ENCODE results near the gene GAB2. TPM values are rescaled to one million over a fixed set of nuclear protein-coding genes. Genes with fewer than 3 reads are reported as not detected.
A peak's percentile ranks its signal among the peaks of the same experiment; 100 is the strongest.

The GAB2 gene
- total and polyA plus RNA-seq, 2 of the 13 experiments (the other 11 are each of a cell fraction or from before 2014, with no cell fraction given): 4.1 to 8.6 TPM

GRCh38 chr11:78379039-78379670 is 38.5 kb downstream of the GAB2 start:
- H4K20me1 ChIP-seq (ENCODE audit: insufficient read depth, low read length): no peaks in the 10 kb centered on the region
- H3K27ac ChIP-seq (ENCODE audit: extremely low read length, insufficient read depth, low read length): no peak overlapping the region
- ChIA-PET CTCF (ENCODE audit: low intra/inter-chr PET ratio, low total read pairs) (no interaction called here), POLR2A (no interaction called here)
- H3K79me2 ChIP-seq (ENCODE audit: insufficient read depth, low read length): no peaks in the 10 kb centered on the region
- H3K4me3 ChIP-seq (replicated peaks in 1 of 3; ENCODE audit: insufficient read depth in 1 of 3, low read depth in 2 of 3, low read length in 3 of 3): no peak overlapping the region
- H2AFZ ChIP-seq (ENCODE audit: low read length): no peak overlapping the region
- peaks cover 14% of the 10 kb centered on the region for H3K4me1 ChIP-seq (ENCODE audit: insufficient read depth, low read length)
- H3K36me3 ChIP-seq (replicated peaks in 1 of 2; ENCODE audit: control insufficient read depth in 1 of 2, insufficient read depth in 2 of 2, low read length in 2 of 2): no peaks in the 10 kb centered on the region
- no peak overlapping the region for H3K4me2 ChIP-seq (ENCODE audit: low read depth, low read length)
- in situ Hi-C loops (cut with HindIII; ENCODE audit: extremely low pct_ligation_motif_present, low pct_unique_long_range_greater_than_20kb): no loop called here
- H3K9ac ChIP-seq (ENCODE audit: insufficient read depth, low read depth, low read length): no peak overlapping the region
- FAIRE-seq (no peak), DNase-seq (ENCODE audit: low spot score) (no peak), ATAC-seq (no peak)
- 91% methylated on average over 3 of the region's 3 CpGs for WGBS (ENCODE audit: low lambda C conversion rate)
- BruUV-seq (replicated peaks): no TSS peak
- H3K27me3 ChIP-seq (ENCODE audit: control insufficient read depth in 1 of 2, insufficient read depth in 2 of 2, low read length in 2 of 2): no peaks in the 10 kb centered on the region
- intact Hi-C loops (cut with micrococcal nuclease; ENCODE audit: unreplicated experiment): no loop called here
- H3K9me3 ChIP-seq (ENCODE audit: low read length): no peaks in the 10 kb centered on the region
- TF ChIP-seq ZNF230 (CRISPR knock-in tag; IDR thresholded peaks at IDR 0.05) (no peak), MAFK (conservative IDR thresholded peaks at IDR 0.05 in 1 of 2, IDR thresholded peaks at IDR 0.05 in 1 of 2; ENCODE audit: low read length in 2 of 2) (peak; percentile 34 to 58; a peak in 2 of 4 replicates)

DNA sequence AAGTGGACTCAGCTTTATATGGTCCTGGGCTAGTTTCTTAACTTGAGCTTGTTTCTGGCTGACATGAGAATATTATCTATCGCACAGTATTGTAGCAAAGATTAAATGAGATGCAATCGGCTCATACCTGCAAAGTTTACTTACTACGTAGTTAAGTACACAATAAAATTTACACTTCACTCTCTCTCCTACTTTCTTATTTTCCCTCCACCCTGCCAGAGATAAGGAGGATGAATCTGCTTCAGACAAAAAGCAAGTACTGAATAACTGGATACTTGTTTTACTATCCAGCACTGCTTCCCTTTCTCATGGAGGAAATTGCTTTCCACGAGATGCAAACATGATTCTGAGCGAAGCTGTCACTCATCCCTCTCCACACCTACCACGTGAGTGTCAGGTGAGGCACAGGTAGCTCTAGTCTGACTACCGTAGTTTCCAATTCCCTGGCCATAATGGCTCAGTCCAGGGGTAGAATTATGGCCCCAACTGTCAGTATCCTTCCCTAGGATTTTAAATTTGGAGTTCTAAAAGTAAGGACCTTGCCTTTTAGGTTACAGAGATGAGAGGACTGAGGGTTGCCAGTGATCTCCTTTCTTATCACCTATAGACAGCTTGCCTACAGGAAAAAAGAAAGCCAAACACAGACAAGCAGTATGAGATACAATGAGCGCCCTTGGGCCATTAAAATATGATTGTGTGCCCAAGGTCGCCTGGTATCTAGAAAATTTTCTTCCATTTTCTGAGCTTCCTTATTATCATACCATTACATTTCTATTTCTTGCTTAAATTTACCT is 39.8 kb downstream of the GAB2 start:
- TF ChIP-seq POLR2AphosphoS5 (IDR thresholded peaks at IDR 0.05; ENCODE audit: low read depth, low read length) (no peak), KAT2B (IDR thresholded peaks at IDR 0.05; ENCODE audit: borderline replicate concordance, low read depth, low read length) (no peak), ZNF281 (CRISPR knock-in tag; IDR thresholded peaks at IDR 0.05; ENCODE audit: borderline replicate concordance) (no peak), ZNF749 (CRISPR knock-in tag; IDR thresholded peaks at IDR 0.05; ENCODE audit: borderline replicate concordance) (no peak), NFKB2 (CRISPR knock-in tag; IDR thresholded peaks at IDR 0.05; ENCODE audit: borderline replicate concordance) (no peak)
- H3K4me2 ChIP-seq (ENCODE audit: low read depth, low read length): no peak overlapping the region
- ATAC-seq (no peak), DNase-seq (ENCODE audit: low spot score) (no peak), FAIRE-seq (no peak)
- CTCF ChIA-PET (ENCODE audit: low intra/inter-chr PET ratio, low total read pairs): no interaction called here
- H3K9me3 ChIP-seq (ENCODE audit: low read length): no peaks in the 10 kb centered on the region
- H3K4me3 ChIP-seq (replicated peaks in 1 of 3; ENCODE audit: insufficient read depth in 1 of 3, low read depth in 2 of 3, low read length in 3 of 3): no peak overlapping the region
- H2AFZ ChIP-seq (ENCODE audit: low read length): no peak overlapping the region
- in situ Hi-C loops (cut with HindIII; ENCODE audit: extremely low pct_ligation_motif_present, low pct_unique_long_range_greater_than_20kb) (no loop called here), intact Hi-C loops (cut with micrococcal nuclease; ENCODE audit: unreplicated experiment) (no loop called here)
- H3K9ac ChIP-seq (ENCODE audit: insufficient read depth, low read depth, low read length): no peak overlapping the region
- H3K36me3 ChIP-seq (replicated peaks in 1 of 2; ENCODE audit: control insufficient read depth in 1 of 2, insufficient read depth in 2 of 2, low read length in 2 of 2): no peaks in the 10 kb centered on the region
- peaks cover 14% of the 10 kb centered on the region for H3K4me1 ChIP-seq (ENCODE audit: insufficient read depth, low read length)
- no peaks in the 10 kb centered on the region for H3K79me2 ChIP-seq (ENCODE audit: insufficient read depth, low read length)
- BruUV-seq (replicated peaks): no TSS peak
- no peak overlapping the region for H3K27ac ChIP-seq (ENCODE audit: extremely low read length, insufficient read depth, low read length)
- H3K27me3 ChIP-seq (ENCODE audit: control insufficient read depth in 1 of 2, insufficient read depth in 2 of 2, low read length in 2 of 2): no peaks in the 10 kb centered on the region
- POLR2A ChIA-PET: no interaction called here
- no peaks in the 10 kb centered on the region for H4K20me1 ChIP-seq (ENCODE audit: insufficient read depth, low read length)
- WGBS (ENCODE audit: low lambda C conversion rate): 90% methylated on average over 9 of the region's 9 CpGs
